ENCODE results near the gene PLD4.

PLD4 gene

DNA sequence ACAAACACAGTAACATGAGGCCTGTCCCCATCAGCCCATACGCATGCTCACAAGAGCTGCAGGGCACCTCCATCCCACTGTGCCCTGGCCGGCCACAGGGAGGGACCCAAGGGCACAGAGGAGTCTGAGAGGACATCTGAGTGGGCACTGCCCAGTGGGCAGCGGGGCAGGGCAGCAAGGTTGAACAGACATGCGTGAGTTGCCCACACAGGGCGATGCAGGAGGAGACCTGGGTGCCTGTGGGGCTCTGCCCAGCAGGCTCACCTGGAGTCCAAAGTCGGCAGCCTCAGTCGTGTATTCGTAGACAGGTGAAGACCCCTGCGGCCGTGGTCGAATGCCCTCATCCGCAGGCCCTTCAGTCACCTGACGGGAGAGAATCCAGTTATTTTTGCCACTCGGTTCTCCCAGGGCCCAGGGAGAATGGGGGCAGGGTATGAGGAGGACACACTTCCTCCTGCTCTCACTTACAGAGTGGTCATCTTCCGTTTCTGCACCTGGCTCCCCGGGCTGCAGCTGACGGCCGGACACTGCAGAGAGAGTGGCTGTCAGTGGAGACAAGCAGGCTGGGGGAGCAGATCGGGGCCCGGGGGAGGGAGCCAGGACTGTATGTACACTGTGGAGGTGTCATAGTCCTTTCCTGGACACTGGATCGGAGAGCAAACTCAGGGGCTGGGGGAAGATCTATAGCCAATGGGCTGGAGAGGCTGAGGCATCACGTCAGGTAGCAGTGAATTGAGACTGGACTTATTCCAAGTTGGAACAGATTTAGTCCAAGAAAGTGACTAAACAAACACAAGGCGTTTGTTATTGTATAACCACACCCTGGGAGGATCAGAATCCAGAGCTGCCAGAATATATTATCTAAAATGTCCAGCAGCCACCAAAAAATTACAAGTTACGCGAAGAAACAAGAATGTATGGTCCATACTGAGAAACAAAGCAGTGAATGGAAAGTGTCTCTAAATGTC is 32.8 kb downstream of the PLD4 start:
- no peak for TF ChIP-seq CSDC2 (CRISPR knock-in tag; IDR thresholded peaks at IDR 0.05)
- TF ChIP-seq, protein P1, sequence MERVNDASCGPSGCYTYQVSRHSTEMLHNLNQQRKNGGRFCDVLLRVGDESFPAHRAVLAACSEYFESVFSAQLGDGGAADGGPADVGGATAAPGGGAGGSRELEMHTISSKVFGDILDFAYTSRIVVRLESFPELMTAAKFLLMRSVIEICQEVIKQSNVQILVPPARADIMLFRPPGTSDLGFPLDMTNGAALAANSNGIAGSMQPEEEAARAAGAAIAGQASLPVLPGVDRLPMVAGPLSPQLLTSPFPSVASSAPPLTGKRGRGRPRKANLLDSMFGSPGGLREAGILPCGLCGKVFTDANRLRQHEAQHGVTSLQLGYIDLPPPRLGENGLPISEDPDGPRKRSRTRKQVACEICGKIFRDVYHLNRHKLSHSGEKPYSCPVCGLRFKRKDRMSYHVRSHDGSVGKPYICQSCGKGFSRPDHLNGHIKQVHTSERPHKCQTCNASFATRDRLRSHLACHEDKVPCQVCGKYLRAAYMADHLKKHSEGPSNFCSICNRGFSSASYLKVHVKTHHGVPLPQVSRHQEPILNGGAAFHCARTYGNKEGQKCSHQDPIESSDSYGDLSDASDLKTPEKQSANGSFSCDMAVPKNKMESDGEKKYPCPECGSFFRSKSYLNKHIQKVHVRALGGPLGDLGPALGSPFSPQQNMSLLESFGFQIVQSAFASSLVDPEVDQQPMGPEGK (CRISPR knock-in tag; IDR thresholded peaks at IDR 0.05; ENCODE audit: borderline replicate concordance): no peak
- no peak for TF ChIP-seq ZNF8 (CRISPR knock-in tag; IDR thresholded peaks at IDR 0.05)
- TF ChIP-seq TSHZ2 (CRISPR knock-in tag; IDR thresholded peaks at IDR 0.05): no peak
- TF ChIP-seq, protein P2, sequence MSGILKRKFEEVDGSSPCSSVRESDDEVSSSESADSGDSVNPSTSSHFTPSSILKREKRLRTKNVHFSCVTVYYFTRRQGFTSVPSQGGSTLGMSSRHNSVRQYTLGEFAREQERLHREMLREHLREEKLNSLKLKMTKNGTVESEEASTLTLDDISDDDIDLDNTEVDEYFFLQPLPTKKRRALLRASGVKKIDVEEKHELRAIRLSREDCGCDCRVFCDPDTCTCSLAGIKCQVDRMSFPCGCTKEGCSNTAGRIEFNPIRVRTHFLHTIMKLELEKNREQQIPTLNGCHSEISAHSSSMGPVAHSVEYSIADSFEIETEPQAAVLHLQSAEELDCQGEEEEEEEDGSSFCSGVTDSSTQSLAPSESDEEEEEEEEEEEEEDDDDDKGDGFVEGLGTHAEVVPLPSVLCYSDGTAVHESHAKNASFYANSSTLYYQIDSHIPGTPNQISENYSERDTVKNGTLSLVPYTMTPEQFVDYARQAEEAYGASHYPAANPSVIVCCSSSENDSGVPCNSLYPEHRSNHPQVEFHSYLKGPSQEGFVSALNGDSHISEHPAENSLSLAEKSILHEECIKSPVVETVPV (CRISPR knock-in tag; IDR thresholded peaks at IDR 0.05): no peak
- TF ChIP-seq POU6F1 (CRISPR knock-in tag; IDR thresholded peaks at IDR 0.05; ENCODE audit: borderline replicate concordance, low read depth): no peak
- no peak for TF ChIP-seq TCF4 (CRISPR knock-in tag; IDR thresholded peaks at IDR 0.05; ENCODE audit: borderline replicate concordance)
- TF ChIP-seq PPARA (CRISPR knock-in tag; IDR thresholded peaks at IDR 0.05; ENCODE audit: borderline replicate concordance): no peak
- TF ChIP-seq SNAI2 (CRISPR knock-in tag; IDR thresholded peaks at IDR 0.05): no peak
- TF ChIP-seq RARB (CRISPR knock-in tag; IDR thresholded peaks at IDR 0.05): no peak
- no peak for ATAC-seq

DNA sequence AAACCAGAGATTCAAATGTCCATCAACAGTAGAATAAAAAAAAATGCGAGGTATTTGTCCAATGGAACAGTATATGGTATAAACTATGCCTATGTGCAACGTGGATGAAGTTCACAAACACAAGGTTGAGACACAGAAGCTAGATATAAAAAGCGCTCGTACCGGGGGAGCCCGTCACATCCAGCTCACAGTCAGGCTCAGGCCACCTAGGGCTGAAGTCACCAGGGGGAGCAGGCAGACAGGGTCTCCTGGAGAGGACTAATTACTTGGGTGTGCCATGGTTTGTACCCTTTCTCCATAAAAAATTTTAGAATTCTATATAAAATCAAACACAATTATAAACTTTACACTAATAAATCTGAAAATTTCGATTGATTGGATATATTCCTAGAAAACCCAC is 39.9 kb downstream of the PLD4 start:
- TF ChIP-seq TSHZ2 (CRISPR knock-in tag; IDR thresholded peaks at IDR 0.05) (no peak), BACH2 (CRISPR knock-in tag; IDR thresholded peaks at IDR 0.05; ENCODE audit: borderline replicate concordance) (no peak), ZC3H10 (CRISPR knock-in tag; IDR thresholded peaks at IDR 0.05) (no peak), ZFP30 (CRISPR knock-in tag; IDR thresholded peaks at IDR 0.05) (no peak), ISL1 (CRISPR knock-in tag; IDR thresholded peaks at IDR 0.05) (no peak), ESRRG (CRISPR knock-in tag; IDR thresholded peaks at IDR 0.05) (no peak), OSR1 (CRISPR knock-in tag; IDR thresholded peaks at IDR 0.05) (no peak), RARB (CRISPR knock-in tag; IDR thresholded peaks at IDR 0.05) (no peak), ZNF70 (CRISPR knock-in tag; IDR thresholded peaks at IDR 0.05) (no peak), PPARA (CRISPR knock-in tag; IDR thresholded peaks at IDR 0.05; ENCODE audit: borderline replicate concordance) (no peak), GLIS3 (CRISPR knock-in tag; IDR thresholded peaks at IDR 0.05) (no peak), TOX (CRISPR knock-in tag; IDR thresholded peaks at IDR 0.05; ENCODE audit: borderline replicate concordance) (no peak), CREB5 (CRISPR knock-in tag; IDR thresholded peaks at IDR 0.05; ENCODE audit: low read depth) (no peak)
- ATAC-seq: no peak
